B cell (primary cell): ENCODE results near the gene BAZ2B.

Source experiments
- CTCF ChIP-seq: fragments of 200-600 bp; IDR thresholded peaks from one replicate; pipeline ENCODE4 v1.8.0; 2022; ENCODE audit warnings: antibody characterized with exemption, mild to moderate bottlenecking
- EZH2 ChIP-seq: IDR thresholded peaks from 2 replicates; pipeline ENCODE4 v1.6.1; 2012; ENCODE audit warnings: borderline replicate concordance, low read depth, mild to moderate bottlenecking, moderate library complexity, low read length; ENCODE audit not compliant: insufficient read depth, poor library complexity, severe bottlenecking

GRCh38 chr2:159658881-159659873 lies 42.8 kb upstream of the BAZ2B start:
- TF ChIP-seq CTCF = no peak
- TF ChIP-seq EZH2 = no peak
